Measurements from ENCODE around the gene ENTR1. TPM values are rescaled to one million over a fixed set of nuclear protein-coding genes. Genes with fewer than 3 reads are reported as not detected.

The ENTR1 gene
- total RNA-seq, 1 donor from 2014 or later: 57.9 TPM

GRCh38 chr9:136395345-136396218 lies 14.8 kb downstream of the ENTR1 start:
- Mint-ChIP-seq H3K27me3 (ENCODE audit: unreplicated experiment) (no peaks in the 10 kb centered on the region), H3K27ac (ENCODE audit: unreplicated experiment) (no peak overlapping the region), H3K4me3 (ENCODE audit: unreplicated experiment) (no peak overlapping the region), H3K9me3 (ENCODE audit: unreplicated experiment) (no peaks in the 10 kb centered on the region), H3K36me3 (ENCODE audit: unreplicated experiment) (peaks cover 13% of the 10 kb centered on the region), H3K4me1 (ENCODE audit: unreplicated experiment) (peaks cover 12% of the 10 kb centered on the region)
- TF ChIP-seq CTCF (IDR thresholded peaks at IDR 0.05): no peak
- no peak for DNase-seq (ENCODE audit: extremely low spot score, unreplicated experiment)

GRCh38 chr9:136395020-136395340 lies 15.4 kb downstream of the ENTR1 start:
- no peaks in the 10 kb centered on the region for H3K9me3 Mint-ChIP-seq (ENCODE audit: unreplicated experiment)
- H3K27me3 Mint-ChIP-seq (ENCODE audit: unreplicated experiment): no peaks in the 10 kb centered on the region
- peaks cover 15% of the 10 kb centered on the region for H3K36me3 Mint-ChIP-seq (ENCODE audit: unreplicated experiment)
- H3K27ac Mint-ChIP-seq (ENCODE audit: unreplicated experiment): no peak overlapping the region
- no peak overlapping the region for H3K4me3 Mint-ChIP-seq (ENCODE audit: unreplicated experiment)
- peaks cover 11% of the 10 kb centered on the region for H3K4me1 Mint-ChIP-seq (ENCODE audit: unreplicated experiment)
- no peak for TF ChIP-seq CTCF (IDR thresholded peaks at IDR 0.05)
- DNase-seq (ENCODE audit: extremely low spot score, unreplicated experiment): no peak

- peaks cover 18% of the 10 kb centered on the region for H3K36me3 Mint-ChIP-seq (ENCODE audit: unreplicated experiment)
- H3K27me3 Mint-ChIP-seq (ENCODE audit: unreplicated experiment): no peaks in the 10 kb centered on the region
- H3K9me3 Mint-ChIP-seq (ENCODE audit: unreplicated experiment): no peaks in the 10 kb centered on the region
- TF ChIP-seq CTCF (IDR thresholded peaks at IDR 0.05): no peak
- peaks cover 11% of the 10 kb centered on the region for H3K4me1 Mint-ChIP-seq (ENCODE audit: unreplicated experiment)
- no peak overlapping the region for H3K27ac Mint-ChIP-seq (ENCODE audit: unreplicated experiment)
- no peak for DNase-seq (ENCODE audit: extremely low spot score, unreplicated experiment)
- no peak overlapping the region for H3K4me3 Mint-ChIP-seq (ENCODE audit: unreplicated experiment)
Measured at GRCh38 chr9:136394312-136395019, 15.9 kb downstream of the ENTR1 start.

- no peak for TF ChIP-seq CTCF (IDR thresholded peaks at IDR 0.05)
- Mint-ChIP-seq H3K36me3 (ENCODE audit: unreplicated experiment) (peaks cover 19% of the 10 kb centered on the region), H3K27ac (ENCODE audit: unreplicated experiment) (no peak overlapping the region), H3K27me3 (ENCODE audit: unreplicated experiment) (no peaks in the 10 kb centered on the region), H3K4me1 (ENCODE audit: unreplicated experiment) (peaks cover 4% of the 10 kb centered on the region), H3K9me3 (ENCODE audit: unreplicated experiment) (no peaks in the 10 kb centered on the region), H3K4me3 (ENCODE audit: unreplicated experiment) (no peak overlapping the region)
- no peak for DNase-seq (ENCODE audit: extremely low spot score, unreplicated experiment)
Measured at GRCh38 chr9:136393531-136393930, 16.9 kb downstream of the ENTR1 start.
